H9 (cell line): ENCODE results near the gene SCLY. TPM values are rescaled to one million over a fixed set of nuclear protein-coding genes. Genes with fewer than 3 reads are reported as not detected.

Experiments
- DNase-seq: peaks from one replicate; pipeline ENCODE4 v3.0.0-alpha.2; 2017
- H2AFZ ChIP-seq: one replicate; pipeline ENCODE4 v1.6.1; 2013; ENCODE audit warnings: mild to moderate bottlenecking, low read length, control low read depth, moderate library complexity
- H2AK5ac ChIP-seq: 2 replicates; pipeline ENCODE4 v1.6.1; 2013; ENCODE audit warnings: low read length, control low read depth, mixed read lengths; ENCODE audit not compliant: insufficient read length
- H2BK120ac ChIP-seq: one replicate; pipeline ENCODE4 v1.6.1; 2013; ENCODE audit warnings: low read depth, mild to moderate bottlenecking, low read length, control low read depth, inconsistent platforms; ENCODE audit not compliant: poor library complexity, severe bottlenecking
- H2BK12ac ChIP-seq: 2 replicates; pipeline ENCODE4 v1.6.1; 2013; ENCODE audit warnings: low read length, control low read depth, mixed read lengths, low read depth; ENCODE audit not compliant: insufficient read length
- H2BK15ac ChIP-seq: 2 replicates; pipeline ENCODE4 v1.6.1; 2013; ENCODE audit warnings: low read depth, low read length, control low read depth
- H2BK20ac ChIP-seq: one replicate; pipeline ENCODE4 v1.6.1; 2013; ENCODE audit warnings: low read depth, mild to moderate bottlenecking, low read length, control low read depth, inconsistent platforms; ENCODE audit not compliant: poor library complexity, severe bottlenecking
- H2BK5ac ChIP-seq: 2 replicates; pipeline ENCODE4 v1.6.1; 2013; ENCODE audit warnings: low read length, control low read depth, mixed read lengths; ENCODE audit not compliant: insufficient read length
- H3K14ac ChIP-seq: 2 replicates; pipeline ENCODE4 v1.6.1; 2013; ENCODE audit warnings: low read length, control low read depth; ENCODE audit not compliant: insufficient read depth
- H3K18ac ChIP-seq: 2 replicates; pipeline ENCODE4 v1.6.1; 2013; ENCODE audit warnings: low read depth, mild to moderate bottlenecking, mixed read lengths, low read length, control low read depth; ENCODE audit not compliant: insufficient read length
- H3K23ac ChIP-seq: 2 replicates; pipeline ENCODE4 v1.6.1; 2013; ENCODE audit warnings: low read length, control low read depth, mixed read lengths, low read depth; ENCODE audit not compliant: insufficient read length
- H3K23me2 ChIP-seq: 2 replicates; pipeline ENCODE4 v1.6.1; 2013; ENCODE audit warnings: low read depth, mild to moderate bottlenecking, mixed read lengths, low read length, control low read depth; ENCODE audit not compliant: insufficient read length, poor library complexity, severe bottlenecking
- H3K27ac ChIP-seq: 2 replicates; pipeline ENCODE4 v1.5.1; 2013; ENCODE audit warnings: low read length, control low read depth, mixed read lengths, low read depth; ENCODE audit not compliant: insufficient read length
- H3K27me3 ChIP-seq: 2 replicates; pipeline ENCODE4 v1.6.1; 2013; ENCODE audit warnings: low read length, control low read depth, inconsistent platforms; ENCODE audit not compliant: insufficient read depth
- H3K4ac ChIP-seq: 2 replicates; pipeline ENCODE4 v1.6.1; 2013; ENCODE audit warnings: low read depth, mild to moderate bottlenecking, control low read depth, inconsistent platforms, low read length, moderate library complexity
- H3K4me1 ChIP-seq: 2 replicates; pipeline ENCODE4 v1.6.1; 2013; ENCODE audit warnings: low read length, control low read depth, inconsistent platforms; ENCODE audit not compliant: insufficient read depth
- H3K4me2 ChIP-seq: 2 replicates; pipeline ENCODE4 v1.6.1; 2013; ENCODE audit warnings: low read length, control low read depth, mixed read lengths; ENCODE audit not compliant: insufficient read length, insufficient read depth
- H3K56ac ChIP-seq: 2 replicates; pipeline ENCODE4 v1.6.1; 2013; ENCODE audit warnings: low read depth, mild to moderate bottlenecking, mixed read lengths, low read length, control low read depth; ENCODE audit not compliant: insufficient read length
- H3K79me1 ChIP-seq: 2 replicates; pipeline ENCODE4 v1.6.1; 2013; ENCODE audit warnings: low read depth, mild to moderate bottlenecking, moderate library complexity, low read length, control low read depth, inconsistent platforms; ENCODE audit not compliant: insufficient read depth, poor library complexity, severe bottlenecking
- H3K79me2 ChIP-seq: 2 replicates; pipeline ENCODE4 v1.6.1; 2013; ENCODE audit warnings: low read length, control low read depth, inconsistent platforms; ENCODE audit not compliant: insufficient read depth
- H3K9ac ChIP-seq: 2 replicates; pipeline ENCODE4 v1.6.1; 2013; ENCODE audit warnings: low read length, control low read depth, mixed read lengths; ENCODE audit not compliant: insufficient read length; ENCODE audit errors: extremely low read depth
- H3K9me3 ChIP-seq: one replicate; pipeline ENCODE4 v1.6.1; 2013; ENCODE audit warnings: low read depth, low read length, inconsistent platforms; ENCODE audit not compliant: control insufficient read depth
- H3T11ph ChIP-seq: one replicate; pipeline ENCODE4 v1.6.1; 2013; ENCODE audit warnings: mild to moderate bottlenecking, low read length, control low read depth, inconsistent platforms
- H4K20me1 ChIP-seq: one replicate; pipeline ENCODE4 v1.6.1; 2013; ENCODE audit not compliant: control insufficient read depth, insufficient read length, insufficient read depth
- H4K5ac ChIP-seq: 2 replicates; pipeline ENCODE4 v1.6.1; 2013; ENCODE audit warnings: low read depth, mild to moderate bottlenecking, mixed read lengths, low read length, control low read depth; ENCODE audit not compliant: insufficient read length
- H4K8ac ChIP-seq: replicated peaks from 2 replicates; pipeline ENCODE4 v1.6.1; 2013; ENCODE audit warnings: low read length, control low read depth, mixed read lengths, low read depth; ENCODE audit not compliant: insufficient read length
- H4K91ac ChIP-seq: 2 replicates; pipeline ENCODE4 v1.6.1; 2013; ENCODE audit warnings: low read depth, mild to moderate bottlenecking, moderate library complexity, mixed read lengths, low read length, control low read depth; ENCODE audit not compliant: insufficient read length
- H3K27ac Mint-ChIP-seq, 3 experiments: 2 replicates in 2 of 3; 3 replicates in 1 of 3; pipeline ENCODE4 v1.8.0; 2020 to 2021; ENCODE audit warnings: mixed read lengths in 3 of 3, mild to moderate bottlenecking in 1 of 3, moderate library complexity in 1 of 3
- H3K27me3 Mint-ChIP-seq: 2 replicates; pipeline ENCODE4 v1.8.0; 2021; ENCODE audit warnings: low read depth, mild to moderate bottlenecking, moderate library complexity, mixed read lengths
- H3K36me3 Mint-ChIP-seq, 3 experiments: 2 replicates in 2 of 3; 3 replicates in 1 of 3; pipeline ENCODE4 v1.8.0; 2020 to 2021; ENCODE audit warnings: low read depth in 3 of 3, mixed read lengths in 3 of 3; ENCODE audit not compliant: insufficient read depth in 1 of 3
- H3K4me1 Mint-ChIP-seq, 2 experiments: 2 replicates each; pipeline ENCODE4 v1.8.0; 2020; ENCODE audit warnings: mixed read lengths in 2 of 2
- H3K4me3 Mint-ChIP-seq, 2 experiments: 2 replicates in 1 of 2; 3 replicates in 1 of 2; pipeline ENCODE4 v1.8.0; 2020 to 2021; ENCODE audit warnings: mild to moderate bottlenecking in 2 of 2, mixed read lengths in 2 of 2, moderate library complexity in 1 of 2
- H3K9me3 Mint-ChIP-seq, 2 experiments: 2 replicates in 1 of 2; 3 replicates in 1 of 2; pipeline ENCODE4 v1.8.0; 2020; ENCODE audit warnings: mild to moderate bottlenecking in 2 of 2, mixed read lengths in 2 of 2, moderate library complexity in 1 of 2
- WGBS: extraction: QIAGEN DNeasy Blood & Tissue Kit; methylation state at CpG from one replicate; pipeline ENCODE4 v1.1.7; 2013; ENCODE audit warnings: missing lambda C conversion rate, low lambda C conversion rate, mixed read lengths; ENCODE audit not compliant: insufficient read length; ENCODE audit errors: extremely low coverage; 5-methylcytosine and 5-hydroxymethylcytosine counted together
- total RNA-seq: library from RNA; stranded (reverse); gene quantifications from 2 replicates; pipeline ENCODE4 v1.2.1, GENCODE V29; 2021
- TF ChIP-seq, protein P1 (sequence below): fragments of 200-600 bp; sonication (generic); conservative IDR thresholded peaks from 3 replicates; pipeline ENCODE4 v1.8.0; 2021; ENCODE audit warnings: antibody characterized with exemption, mild to moderate bottlenecking

Gene SCLY
- total RNA-seq, 1 experiment from 2014 or later, result 55.3 TPM

DNA sequence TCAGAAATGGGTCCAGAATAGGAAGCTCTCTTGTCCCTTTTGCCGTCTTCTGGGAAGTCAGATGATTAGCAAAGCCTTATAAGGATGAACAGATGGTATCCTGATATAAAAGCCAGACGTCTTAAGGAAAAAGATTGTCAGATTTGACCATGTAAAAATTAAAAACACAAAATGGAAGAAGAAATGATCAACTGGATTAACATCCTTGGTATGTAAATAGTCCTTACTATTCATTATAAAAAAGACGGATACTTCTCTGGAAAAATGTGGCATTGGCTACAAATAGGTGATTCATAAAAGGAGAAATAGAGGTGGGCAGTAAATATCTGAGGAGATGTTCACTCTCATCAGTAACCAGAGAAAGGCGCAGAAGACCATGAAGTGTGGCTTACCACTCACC, 33.7 kb upstream of the SCLY start:
- Histone ChIP-seq H3T11ph (no peak overlapping the region), H2BK120ac (no peak overlapping the region), H3K4me1 (no peaks in the 10 kb centered on the region; the same call in 1 of the 2 replicates), H4K91ac (no peak overlapping the region), H2BK12ac (no peak overlapping the region), H3K27ac (no peak overlapping the region), H2AFZ (no peak overlapping the region), H4K8ac (no peak overlapping the region), H2BK5ac (no peak overlapping the region), H3K18ac (no peak overlapping the region), H3K79me2 (peaks cover 2% of the 10 kb centered on the region; the same call in 1 of the 2 replicates), H2BK20ac (no peak overlapping the region), H3K23ac (no peak overlapping the region), H3K56ac (no peak overlapping the region), H2BK15ac (no peak overlapping the region), H3K9ac (no peak overlapping the region), H2AK5ac (no peak overlapping the region), H3K27me3 (no peaks in the 10 kb centered on the region), H3K79me1 (no peaks in the 10 kb centered on the region), H3K4ac (no peak overlapping the region), H3K9me3 (no peaks in the 10 kb centered on the region), H3K23me2 (no peaks in the 10 kb centered on the region), H3K14ac (no peak overlapping the region), H4K5ac (no peak overlapping the region), H4K20me1 (no peaks in the 10 kb centered on the region), H3K4me2 (no peak overlapping the region)
- TF ChIP-seq, protein P1, sequence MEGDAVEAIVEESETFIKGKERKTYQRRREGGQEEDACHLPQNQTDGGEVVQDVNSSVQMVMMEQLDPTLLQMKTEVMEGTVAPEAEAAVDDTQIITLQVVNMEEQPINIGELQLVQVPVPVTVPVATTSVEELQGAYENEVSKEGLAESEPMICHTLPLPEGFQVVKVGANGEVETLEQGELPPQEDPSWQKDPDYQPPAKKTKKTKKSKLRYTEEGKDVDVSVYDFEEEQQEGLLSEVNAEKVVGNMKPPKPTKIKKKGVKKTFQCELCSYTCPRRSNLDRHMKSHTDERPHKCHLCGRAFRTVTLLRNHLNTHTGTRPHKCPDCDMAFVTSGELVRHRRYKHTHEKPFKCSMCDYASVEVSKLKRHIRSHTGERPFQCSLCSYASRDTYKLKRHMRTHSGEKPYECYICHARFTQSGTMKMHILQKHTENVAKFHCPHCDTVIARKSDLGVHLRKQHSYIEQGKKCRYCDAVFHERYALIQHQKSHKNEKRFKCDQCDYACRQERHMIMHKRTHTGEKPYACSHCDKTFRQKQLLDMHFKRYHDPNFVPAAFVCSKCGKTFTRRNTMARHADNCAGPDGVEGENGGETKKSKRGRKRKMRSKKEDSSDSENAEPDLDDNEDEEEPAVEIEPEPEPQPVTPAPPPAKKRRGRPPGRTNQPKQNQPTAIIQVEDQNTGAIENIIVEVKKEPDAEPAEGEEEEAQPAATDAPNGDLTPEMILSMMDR, result no peak
- Mint-ChIP-seq H3K27me3 (no peaks in the 10 kb centered on the region; the same call in 1 of the 2 replicates), H3K4me3 (no peak overlapping the region), H3K9me3 (no peaks in the 10 kb centered on the region), H3K27ac (peak overlapping the region in 1 of 3 experiments; percentile 29; a peak in 2 of 7 replicates), H3K4me1 (peaks cover 18 to 20% of the 10 kb centered on the region in 2 experiments), H3K36me3 (peaks cover 11 to 37% (median 30%) of the 10 kb centered on the region in 3 experiments; a peak in 5 of 7 replicates)
- no peak for DNase-seq
- WGBS, result no CpG with 5 or more reads among the region's 4 CpGs
